Fibroblast of skin of scalp (primary cell): ENCODE measurements around the gene NXT1.
A peak's percentile ranks its signal among the peaks of the same experiment; 100 is the strongest.

Source experiments
- DNase-seq: peaks from one replicate; pipeline ENCODE4 v3.0.0-alpha.2; 2013

NXT1 gene

GRCh38 chr20:23393996-23394775 lies 43.6 kb downstream of the NXT1 start:
- no peak for DNase-seq

GRCh38 chr20:23396950-23397627 lies 46.5 kb downstream of the NXT1 start:
- no peak for DNase-seq

- peak; percentile 31 for DNase-seq
These were observed 47.4 kb downstream of the NXT1 start for GRCh38 chr20:23397961-23398360.

GRCh38 chr20:23399568-23400241 lies 49.1 kb downstream of the NXT1 start:
- peak; percentile 24 for DNase-seq

- DNase-seq, result no peak
These were observed 50.5 kb downstream of the NXT1 start for GRCh38 chr20:23401051-23401450.

GRCh38 chr20:23403751-23404150 lies 53.2 kb downstream of the NXT1 start:
- DNase-seq, result no peak

- no peak for DNase-seq
These were observed 53.6 kb downstream of the NXT1 start for GRCh38 chr20:23404196-23404595.
